H9 (cell line): Measurements from ENCODE around the gene CARD8. TPM values are rescaled to one million over a fixed set of nuclear protein-coding genes. Genes with fewer than 3 reads are reported as not detected.

Source experiments
- DNase-seq: peaks from one replicate; pipeline ENCODE4 v3.0.0-alpha.2; 2017
- H2AFZ ChIP-seq: one replicate; pipeline ENCODE4 v1.6.1; 2013; ENCODE audit warnings: mild to moderate bottlenecking, low read length, control low read depth, moderate library complexity
- H2AK5ac ChIP-seq: 2 replicates; pipeline ENCODE4 v1.6.1; 2013; ENCODE audit warnings: low read length, control low read depth, mixed read lengths; ENCODE audit not compliant: insufficient read length
- H2BK120ac ChIP-seq: one replicate; pipeline ENCODE4 v1.6.1; 2013; ENCODE audit warnings: low read depth, mild to moderate bottlenecking, low read length, control low read depth, inconsistent platforms; ENCODE audit not compliant: poor library complexity, severe bottlenecking
- H2BK12ac ChIP-seq: 2 replicates; pipeline ENCODE4 v1.6.1; 2013; ENCODE audit warnings: low read length, control low read depth, mixed read lengths, low read depth; ENCODE audit not compliant: insufficient read length
- H2BK15ac ChIP-seq: 2 replicates; pipeline ENCODE4 v1.6.1; 2013; ENCODE audit warnings: low read depth, low read length, control low read depth
- H2BK20ac ChIP-seq: one replicate; pipeline ENCODE4 v1.6.1; 2013; ENCODE audit warnings: low read depth, mild to moderate bottlenecking, low read length, control low read depth, inconsistent platforms; ENCODE audit not compliant: poor library complexity, severe bottlenecking
- H2BK5ac ChIP-seq: 2 replicates; pipeline ENCODE4 v1.6.1; 2013; ENCODE audit warnings: low read length, control low read depth, mixed read lengths; ENCODE audit not compliant: insufficient read length
- H3K14ac ChIP-seq: 2 replicates; pipeline ENCODE4 v1.6.1; 2013; ENCODE audit warnings: low read length, control low read depth; ENCODE audit not compliant: insufficient read depth
- H3K18ac ChIP-seq: 2 replicates; pipeline ENCODE4 v1.6.1; 2013; ENCODE audit warnings: low read depth, mild to moderate bottlenecking, mixed read lengths, low read length, control low read depth; ENCODE audit not compliant: insufficient read length
- H3K23ac ChIP-seq: 2 replicates; pipeline ENCODE4 v1.6.1; 2013; ENCODE audit warnings: low read length, control low read depth, mixed read lengths, low read depth; ENCODE audit not compliant: insufficient read length
- H3K23me2 ChIP-seq: 2 replicates; pipeline ENCODE4 v1.6.1; 2013; ENCODE audit warnings: low read depth, mild to moderate bottlenecking, mixed read lengths, low read length, control low read depth; ENCODE audit not compliant: insufficient read length, poor library complexity, severe bottlenecking
- H3K27ac ChIP-seq: 2 replicates; pipeline ENCODE4 v1.5.1; 2013; ENCODE audit warnings: low read length, control low read depth, mixed read lengths, low read depth; ENCODE audit not compliant: insufficient read length
- H3K27me3 ChIP-seq: 2 replicates; pipeline ENCODE4 v1.6.1; 2013; ENCODE audit warnings: low read length, control low read depth, inconsistent platforms; ENCODE audit not compliant: insufficient read depth
- H3K4ac ChIP-seq: 2 replicates; pipeline ENCODE4 v1.6.1; 2013; ENCODE audit warnings: low read depth, mild to moderate bottlenecking, control low read depth, inconsistent platforms, low read length, moderate library complexity
- H3K4me1 ChIP-seq: 2 replicates; pipeline ENCODE4 v1.6.1; 2013; ENCODE audit warnings: low read length, control low read depth, inconsistent platforms; ENCODE audit not compliant: insufficient read depth
- H3K4me2 ChIP-seq: 2 replicates; pipeline ENCODE4 v1.6.1; 2013; ENCODE audit warnings: low read length, control low read depth, mixed read lengths; ENCODE audit not compliant: insufficient read length, insufficient read depth
- H3K56ac ChIP-seq: 2 replicates; pipeline ENCODE4 v1.6.1; 2013; ENCODE audit warnings: low read depth, mild to moderate bottlenecking, mixed read lengths, low read length, control low read depth; ENCODE audit not compliant: insufficient read length
- H3K79me1 ChIP-seq: 2 replicates; pipeline ENCODE4 v1.6.1; 2013; ENCODE audit warnings: low read depth, mild to moderate bottlenecking, moderate library complexity, low read length, control low read depth, inconsistent platforms; ENCODE audit not compliant: insufficient read depth, poor library complexity, severe bottlenecking
- H3K79me2 ChIP-seq: 2 replicates; pipeline ENCODE4 v1.6.1; 2013; ENCODE audit warnings: low read length, control low read depth, inconsistent platforms; ENCODE audit not compliant: insufficient read depth
- H3K9ac ChIP-seq: 2 replicates; pipeline ENCODE4 v1.6.1; 2013; ENCODE audit warnings: low read length, control low read depth, mixed read lengths; ENCODE audit not compliant: insufficient read length; ENCODE audit errors: extremely low read depth
- H3K9me3 ChIP-seq: one replicate; pipeline ENCODE4 v1.6.1; 2013; ENCODE audit warnings: low read depth, low read length, inconsistent platforms; ENCODE audit not compliant: control insufficient read depth
- H3T11ph ChIP-seq: one replicate; pipeline ENCODE4 v1.6.1; 2013; ENCODE audit warnings: mild to moderate bottlenecking, low read length, control low read depth, inconsistent platforms
- H4K20me1 ChIP-seq: one replicate; pipeline ENCODE4 v1.6.1; 2013; ENCODE audit not compliant: control insufficient read depth, insufficient read length, insufficient read depth
- H4K5ac ChIP-seq: 2 replicates; pipeline ENCODE4 v1.6.1; 2013; ENCODE audit warnings: low read depth, mild to moderate bottlenecking, mixed read lengths, low read length, control low read depth; ENCODE audit not compliant: insufficient read length
- H4K8ac ChIP-seq: replicated peaks from 2 replicates; pipeline ENCODE4 v1.6.1; 2013; ENCODE audit warnings: low read length, control low read depth, mixed read lengths, low read depth; ENCODE audit not compliant: insufficient read length
- H4K91ac ChIP-seq: 2 replicates; pipeline ENCODE4 v1.6.1; 2013; ENCODE audit warnings: low read depth, mild to moderate bottlenecking, moderate library complexity, mixed read lengths, low read length, control low read depth; ENCODE audit not compliant: insufficient read length
- H3K27ac Mint-ChIP-seq, 3 experiments: 2 replicates in 2 of 3; 3 replicates in 1 of 3; pipeline ENCODE4 v1.8.0; 2020 to 2021; ENCODE audit warnings: mixed read lengths in 3 of 3, mild to moderate bottlenecking in 1 of 3, moderate library complexity in 1 of 3
- H3K27me3 Mint-ChIP-seq: 2 replicates; pipeline ENCODE4 v1.8.0; 2021; ENCODE audit warnings: low read depth, mild to moderate bottlenecking, moderate library complexity, mixed read lengths
- H3K36me3 Mint-ChIP-seq, 3 experiments: 2 replicates in 2 of 3; 3 replicates in 1 of 3; pipeline ENCODE4 v1.8.0; 2020 to 2021; ENCODE audit warnings: low read depth in 3 of 3, mixed read lengths in 3 of 3; ENCODE audit not compliant: insufficient read depth in 1 of 3
- H3K4me1 Mint-ChIP-seq, 2 experiments: 2 replicates each; pipeline ENCODE4 v1.8.0; 2020; ENCODE audit warnings: mixed read lengths in 2 of 2
- H3K4me3 Mint-ChIP-seq, 2 experiments: 2 replicates in 1 of 2; 3 replicates in 1 of 2; pipeline ENCODE4 v1.8.0; 2020 to 2021; ENCODE audit warnings: mild to moderate bottlenecking in 2 of 2, mixed read lengths in 2 of 2, moderate library complexity in 1 of 2
- H3K9me3 Mint-ChIP-seq, 2 experiments: 2 replicates in 1 of 2; 3 replicates in 1 of 2; pipeline ENCODE4 v1.8.0; 2020; ENCODE audit warnings: mild to moderate bottlenecking in 2 of 2, mixed read lengths in 2 of 2, moderate library complexity in 1 of 2
- WGBS: extraction: QIAGEN DNeasy Blood & Tissue Kit; methylation state at CpG from one replicate; pipeline ENCODE4 v1.1.7; 2013; ENCODE audit warnings: missing lambda C conversion rate, low lambda C conversion rate, mixed read lengths; ENCODE audit not compliant: insufficient read length; ENCODE audit errors: extremely low coverage; 5-methylcytosine and 5-hydroxymethylcytosine counted together
- total RNA-seq: library from RNA; stranded (reverse); gene quantifications from 2 replicates; pipeline ENCODE4 v1.2.1, GENCODE V29; 2021
- TF ChIP-seq, protein P1 (sequence below): fragments of 200-600 bp; sonication (generic); conservative IDR thresholded peaks from 3 replicates; pipeline ENCODE4 v1.8.0; 2021; ENCODE audit warnings: antibody characterized with exemption, mild to moderate bottlenecking

CARD8 gene
- total RNA-seq, 1 experiment from 2014 or later, result 21.0 TPM

GRCh38 chr19:48216933-48217332, 38.8 kb downstream of the CARD8 start:
- Histone ChIP-seq H3K79me2 (no peaks in the 10 kb centered on the region), H3K9ac (no peak overlapping the region), H4K91ac (no peak overlapping the region), H3K4ac (no peak overlapping the region), H2BK12ac (no peak overlapping the region), H3K79me1 (no peaks in the 10 kb centered on the region), H3K14ac (no peak overlapping the region), H2BK5ac (no peak overlapping the region), H3K27ac (no peak overlapping the region), H3T11ph (no peak overlapping the region), H4K8ac (no peak overlapping the region), H2BK120ac (no peak overlapping the region), H3K4me2 (no peak overlapping the region), H3K23ac (no peak overlapping the region), H2AK5ac (no peak overlapping the region), H3K18ac (no peak overlapping the region), H3K56ac (no peak overlapping the region), H2AFZ (no peak overlapping the region), H4K5ac (no peak overlapping the region), H2BK20ac (no peak overlapping the region), H3K9me3 (no peaks in the 10 kb centered on the region), H3K4me1 (no peaks in the 10 kb centered on the region), H4K20me1 (no peaks in the 10 kb centered on the region), H3K23me2 (no peaks in the 10 kb centered on the region), H3K27me3 (no peaks in the 10 kb centered on the region), H2BK15ac (no peak overlapping the region)
- TF ChIP-seq, protein P1, sequence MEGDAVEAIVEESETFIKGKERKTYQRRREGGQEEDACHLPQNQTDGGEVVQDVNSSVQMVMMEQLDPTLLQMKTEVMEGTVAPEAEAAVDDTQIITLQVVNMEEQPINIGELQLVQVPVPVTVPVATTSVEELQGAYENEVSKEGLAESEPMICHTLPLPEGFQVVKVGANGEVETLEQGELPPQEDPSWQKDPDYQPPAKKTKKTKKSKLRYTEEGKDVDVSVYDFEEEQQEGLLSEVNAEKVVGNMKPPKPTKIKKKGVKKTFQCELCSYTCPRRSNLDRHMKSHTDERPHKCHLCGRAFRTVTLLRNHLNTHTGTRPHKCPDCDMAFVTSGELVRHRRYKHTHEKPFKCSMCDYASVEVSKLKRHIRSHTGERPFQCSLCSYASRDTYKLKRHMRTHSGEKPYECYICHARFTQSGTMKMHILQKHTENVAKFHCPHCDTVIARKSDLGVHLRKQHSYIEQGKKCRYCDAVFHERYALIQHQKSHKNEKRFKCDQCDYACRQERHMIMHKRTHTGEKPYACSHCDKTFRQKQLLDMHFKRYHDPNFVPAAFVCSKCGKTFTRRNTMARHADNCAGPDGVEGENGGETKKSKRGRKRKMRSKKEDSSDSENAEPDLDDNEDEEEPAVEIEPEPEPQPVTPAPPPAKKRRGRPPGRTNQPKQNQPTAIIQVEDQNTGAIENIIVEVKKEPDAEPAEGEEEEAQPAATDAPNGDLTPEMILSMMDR, result peak; percentile 68
- no peak overlapping the region for H3K4me3 Mint-ChIP-seq
- no CpG with 5 or more reads among the region's 14 CpGs for whole genome bisulfite sequencing
- H3K9me3 Mint-ChIP-seq, result no peaks in the 10 kb centered on the region
- peaks cover 0 to 7% (median 0%) of the 10 kb centered on the region in 3 experiments; a peak in 4 of 7 replicates for H3K36me3 Mint-ChIP-seq
- peak; percentile 77 for DNase-seq
- H3K4me1 Mint-ChIP-seq, result peaks cover 10 to 11% of the 10 kb centered on the region in 2 experiments; a peak in 3 of 4 replicates
- H3K27ac Mint-ChIP-seq, result no peak overlapping the region; a peak in 1 of 7 replicates
- no peaks in the 10 kb centered on the region; the same call in none of the 2 replicates for H3K27me3 Mint-ChIP-seq
